Activated naive CD8-positive, alpha-beta T cell (primary cell): ENCODE results near the gene CLIC4.
"Not testable (repeated sequence)": the region's sequence is repeated elsewhere in the genome, so short reads cannot be mapped to it uniquely, and the experiment has no call there.

Experiments used
- H3K27ac Mint-ChIP-seq: one replicate; pipeline ENCODE4 v1.8.0; 2021; ENCODE audit warnings: mixed read lengths
- H3K27me3 Mint-ChIP-seq: one replicate; pipeline ENCODE4 v1.8.0; 2021; ENCODE audit warnings: mixed read lengths
- H3K36me3 Mint-ChIP-seq: one replicate; pipeline ENCODE4 v1.8.0; 2021; ENCODE audit warnings: mixed read lengths
- H3K4me1 Mint-ChIP-seq: one replicate; pipeline ENCODE4 v1.8.0; 2021; ENCODE audit warnings: low read depth, mixed read lengths
- H3K4me3 Mint-ChIP-seq: one replicate; pipeline ENCODE4 v1.8.0; 2021; ENCODE audit warnings: mild to moderate bottlenecking, mixed read lengths
- H3K9me3 Mint-ChIP-seq: one replicate; pipeline ENCODE4 v1.8.0; 2021; ENCODE audit warnings: low read depth, mixed read lengths

The CLIC4 gene

DNA sequence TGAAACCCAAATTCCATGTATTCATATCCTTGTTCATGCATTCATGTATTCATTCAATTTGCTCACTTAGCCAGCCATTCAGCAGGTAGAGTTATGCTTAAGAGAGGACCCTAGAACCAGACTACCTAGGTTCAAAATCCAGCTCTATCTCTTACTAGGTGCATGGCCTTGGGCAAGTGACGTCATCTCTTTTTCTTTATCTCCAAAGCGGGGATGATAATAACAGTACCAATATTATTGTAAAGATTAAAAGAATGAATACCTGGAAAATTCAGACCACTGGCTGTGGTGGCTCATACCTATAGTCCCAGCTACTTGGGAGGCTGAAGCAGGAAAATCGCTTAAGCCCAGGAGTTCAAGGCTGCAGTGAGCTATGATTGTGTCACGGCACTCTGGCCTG lies 33.9 kb upstream of the CLIC4 start:
- Mint-ChIP-seq H3K27me3 (no peaks in the 10 kb centered on the region), H3K27ac (no peak overlapping the region), H3K9me3 (no peaks in the 10 kb centered on the region), H3K36me3 (no peaks in the 10 kb centered on the region), H3K4me1 (peaks cover 9% of the 10 kb centered on the region), H3K4me3 (no peak overlapping the region)

DNA sequence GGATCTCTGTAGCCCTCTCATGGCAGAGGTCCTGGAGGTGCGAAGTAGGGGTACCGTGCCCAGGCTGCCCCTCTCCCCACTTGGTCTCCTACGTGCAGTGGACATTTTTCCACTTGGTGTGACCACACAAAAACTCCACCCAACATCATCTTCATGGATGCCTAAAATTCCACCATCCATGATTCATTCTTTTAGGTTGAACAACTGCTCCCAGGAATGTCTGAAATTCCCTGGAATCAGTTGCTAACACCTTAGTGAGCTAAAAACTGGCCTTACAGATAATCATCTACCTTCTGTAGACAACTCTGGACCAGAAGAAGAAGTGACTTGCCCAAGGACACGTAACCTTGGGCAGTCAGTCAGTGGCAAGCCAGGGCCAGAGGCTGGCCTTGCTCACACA lies 32.1 kb upstream of the CLIC4 start:
- no peak overlapping the region for H3K27ac Mint-ChIP-seq
- no peak overlapping the region for H3K4me3 Mint-ChIP-seq
- H3K9me3 Mint-ChIP-seq: no peaks in the 10 kb centered on the region
- peaks cover 9% of the 10 kb centered on the region for H3K4me1 Mint-ChIP-seq
- H3K27me3 Mint-ChIP-seq: no peaks in the 10 kb centered on the region
- no peaks in the 10 kb centered on the region for H3K36me3 Mint-ChIP-seq

DNA sequence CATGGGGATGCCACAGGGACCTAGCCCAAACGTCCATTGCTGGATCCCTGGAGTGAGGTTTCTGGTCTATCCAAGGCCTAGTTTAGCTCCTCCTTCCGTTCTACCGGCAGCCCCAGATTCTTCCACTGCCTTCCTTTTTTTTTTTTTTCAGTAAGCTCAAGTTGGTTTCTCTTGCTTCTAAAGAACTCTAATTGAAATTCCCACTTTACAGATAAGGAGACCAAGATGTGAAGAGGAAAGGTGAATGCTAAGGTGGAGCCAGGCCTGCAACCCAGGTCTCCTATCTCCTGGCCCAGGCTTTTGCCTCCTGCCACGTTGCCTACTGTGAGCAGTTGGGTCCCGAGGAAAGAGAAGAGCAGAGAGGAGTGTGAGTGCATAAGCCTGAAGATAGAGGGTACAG lies 31.5 kb upstream of the CLIC4 start:
- no peak overlapping the region for H3K4me3 Mint-ChIP-seq
- peaks cover 9% of the 10 kb centered on the region for H3K4me1 Mint-ChIP-seq
- H3K9me3 Mint-ChIP-seq: no peaks in the 10 kb centered on the region
- no peaks in the 10 kb centered on the region for H3K27me3 Mint-ChIP-seq
- no peaks in the 10 kb centered on the region for H3K36me3 Mint-ChIP-seq
- no peak overlapping the region for H3K27ac Mint-ChIP-seq

GRCh38 chr1:24714859-24715520 lies 30.3 kb upstream of the CLIC4 start:
- no peaks in the 10 kb centered on the region for H3K9me3 Mint-ChIP-seq
- H3K4me3 Mint-ChIP-seq: no peak overlapping the region
- no peaks in the 10 kb centered on the region for H3K27me3 Mint-ChIP-seq
- H3K27ac Mint-ChIP-seq: no peak overlapping the region
- H3K36me3 Mint-ChIP-seq: no peaks in the 10 kb centered on the region
- peaks cover 4% of the 10 kb centered on the region for H3K4me1 Mint-ChIP-seq

DNA sequence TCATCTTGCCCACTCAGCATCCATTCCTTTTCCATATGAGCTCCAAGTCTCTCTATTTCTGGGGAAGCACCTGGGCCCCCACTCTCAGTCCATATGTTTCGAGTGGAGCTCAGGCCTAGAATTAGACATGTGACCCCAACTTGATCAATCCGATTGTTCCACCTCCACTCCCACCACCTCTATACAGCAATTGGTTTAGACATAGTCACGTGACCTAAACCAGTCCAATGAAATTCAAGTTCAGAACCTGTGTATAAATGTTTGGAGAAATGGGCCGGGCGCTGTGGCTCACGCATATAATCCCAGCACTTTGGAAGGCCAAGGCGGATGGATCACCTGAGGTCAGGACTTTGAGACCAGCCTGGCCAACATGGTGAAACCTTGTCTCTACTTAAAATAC lies 29.6 kb upstream of the CLIC4 start:
- H3K27ac Mint-ChIP-seq: no peak overlapping the region

GRCh38 chr1:24717887-24718650 lies 27.2 kb upstream of the CLIC4 start:
- Mint-ChIP-seq H3K27ac (no peak overlapping the region), H3K27me3 (no peaks in the 10 kb centered on the region), H3K9me3 (no peaks in the 10 kb centered on the region), H3K4me3 (no peak overlapping the region), H3K36me3 (no peaks in the 10 kb centered on the region), H3K4me1 (peaks cover 10% of the 10 kb centered on the region)

More for the DNA sequence above, 29.6 kb upstream of the CLIC4 start:
- H3K27me3 Mint-ChIP-seq: no peaks in the 10 kb centered on the region
- H3K4me1 Mint-ChIP-seq: no peaks in the 10 kb centered on the region
- H3K4me3 Mint-ChIP-seq: no peak overlapping the region
- no peaks in the 10 kb centered on the region for H3K36me3 Mint-ChIP-seq
- H3K9me3 Mint-ChIP-seq: no peaks in the 10 kb centered on the region

- no peaks in the 10 kb centered on the region for H3K9me3 Mint-ChIP-seq
- no peak overlapping the region for H3K4me3 Mint-ChIP-seq
- H3K27me3 Mint-ChIP-seq: no peaks in the 10 kb centered on the region
- H3K4me1 Mint-ChIP-seq: peaks cover 10% of the 10 kb centered on the region
- no peak overlapping the region for H3K27ac Mint-ChIP-seq
- H3K36me3 Mint-ChIP-seq: no peaks in the 10 kb centered on the region
Observed at GRCh38 chr1:24720152-24720551, 25.1 kb upstream of the CLIC4 start.

- H3K27me3 Mint-ChIP-seq: no peaks in the 10 kb centered on the region
- peaks cover 10% of the 10 kb centered on the region for H3K4me1 Mint-ChIP-seq
- H3K4me3 Mint-ChIP-seq: no peak overlapping the region
Observed at GRCh38 chr1:24721533-24721932, 23.7 kb upstream of the CLIC4 start.

DNA sequence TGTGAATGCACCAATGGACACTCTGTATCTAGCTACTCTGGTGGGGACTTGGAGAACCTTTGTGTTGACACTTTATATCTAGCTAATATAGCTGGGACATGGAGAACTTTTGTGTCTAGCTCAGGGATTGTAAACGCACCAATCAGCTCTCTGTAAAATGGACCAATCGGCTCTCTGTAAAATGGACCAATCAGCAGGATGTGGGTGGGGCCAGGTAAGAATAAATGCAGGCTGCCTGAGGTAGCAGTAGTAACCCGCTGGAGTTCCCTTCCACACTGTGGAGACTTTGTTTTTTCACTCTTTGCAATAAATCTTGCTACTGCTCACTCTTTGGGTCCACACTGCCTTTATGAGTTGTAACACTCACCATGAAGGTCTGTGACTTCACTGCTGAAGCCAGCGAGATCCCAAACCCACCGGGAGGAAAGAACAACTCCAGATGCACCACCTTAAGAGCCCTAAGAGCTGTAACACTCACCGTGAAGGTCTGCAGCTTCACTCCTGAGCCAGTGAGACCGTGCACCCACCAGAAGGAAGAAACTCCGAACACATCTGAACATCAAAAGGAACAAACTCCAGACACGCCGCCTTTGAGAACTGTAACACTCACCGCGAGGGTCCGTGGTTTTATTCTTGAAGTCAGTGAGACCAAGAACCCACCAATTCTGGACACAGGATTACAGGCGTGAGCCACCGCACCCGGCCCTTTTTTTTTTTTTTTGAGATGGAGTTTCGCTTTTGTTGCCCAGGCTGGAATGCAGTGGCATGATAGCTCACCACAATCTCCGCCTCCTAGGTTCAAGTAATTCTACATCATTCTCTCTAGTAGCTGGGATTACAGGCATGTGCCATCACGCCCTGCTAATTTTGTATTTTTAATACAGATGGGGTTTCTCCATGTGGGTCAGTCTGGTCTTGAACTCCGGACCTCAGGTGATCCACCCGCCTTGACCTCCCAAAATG lies 22.9 kb upstream of the CLIC4 start:
- H3K27ac Mint-ChIP-seq, H3K9me3 Mint-ChIP-seq, H3K27me3 Mint-ChIP-seq, H3K36me3 Mint-ChIP-seq: not testable (repeated sequence)
- peaks cover 10% of the 10 kb centered on the region for H3K4me1 Mint-ChIP-seq
- H3K4me3 Mint-ChIP-seq: peak overlapping the region; percentile 82

More at GRCh38 chr1:24721533-24721932, 23.7 kb upstream of the CLIC4 start:
- H3K36me3 Mint-ChIP-seq: no peaks in the 10 kb centered on the region
- H3K9me3 Mint-ChIP-seq: no peaks in the 10 kb centered on the region
- no peak overlapping the region for H3K27ac Mint-ChIP-seq

DNA sequence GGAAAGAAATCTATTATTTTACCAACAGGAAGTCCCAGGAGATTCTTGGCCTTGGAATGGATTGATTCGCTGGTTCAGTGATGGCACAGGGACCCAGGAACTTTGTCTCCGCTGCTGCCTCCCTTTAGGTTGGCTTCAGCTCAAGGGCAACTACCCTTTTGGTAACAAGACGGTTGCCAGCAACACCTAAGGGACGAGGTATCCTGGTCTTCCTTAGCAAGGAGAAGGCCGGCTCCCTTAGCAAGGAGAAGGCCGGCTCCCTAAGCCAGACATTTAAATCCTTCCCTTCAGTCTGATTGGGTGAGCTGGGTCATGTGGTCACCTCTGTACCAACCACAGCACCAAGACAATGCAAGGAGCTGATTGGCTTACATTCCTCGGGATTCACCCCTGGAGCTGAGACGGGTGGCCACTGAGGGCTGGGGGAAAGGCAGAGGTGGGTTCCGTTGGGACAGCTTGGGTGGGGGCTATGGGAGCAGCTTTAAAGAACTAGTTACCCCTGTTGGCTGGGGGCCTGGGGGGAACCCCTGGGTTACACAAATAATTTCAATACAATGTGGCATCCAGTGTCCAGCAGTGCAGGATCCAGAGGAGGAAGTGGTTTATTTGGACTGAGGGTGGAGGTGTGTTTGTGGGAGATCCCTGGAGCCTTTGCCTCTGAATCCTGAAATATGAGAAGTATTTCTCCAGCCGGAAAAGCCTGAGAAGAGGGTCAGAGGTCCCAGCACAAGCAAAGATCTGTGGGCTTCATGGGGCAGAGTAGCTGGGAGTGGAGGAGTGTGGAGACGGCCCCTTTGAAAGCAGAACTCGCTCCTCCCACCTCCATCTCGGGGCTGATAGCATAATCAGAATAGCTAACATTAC lies 20.7 kb upstream of the CLIC4 start:
- Mint-ChIP-seq H3K9me3 (no peaks in the 10 kb centered on the region), H3K4me3 (no peak overlapping the region), H3K27ac (no peak overlapping the region), H3K36me3 (no peaks in the 10 kb centered on the region), H3K27me3 (no peaks in the 10 kb centered on the region), H3K4me1 (peaks cover 10% of the 10 kb centered on the region)

DNA sequence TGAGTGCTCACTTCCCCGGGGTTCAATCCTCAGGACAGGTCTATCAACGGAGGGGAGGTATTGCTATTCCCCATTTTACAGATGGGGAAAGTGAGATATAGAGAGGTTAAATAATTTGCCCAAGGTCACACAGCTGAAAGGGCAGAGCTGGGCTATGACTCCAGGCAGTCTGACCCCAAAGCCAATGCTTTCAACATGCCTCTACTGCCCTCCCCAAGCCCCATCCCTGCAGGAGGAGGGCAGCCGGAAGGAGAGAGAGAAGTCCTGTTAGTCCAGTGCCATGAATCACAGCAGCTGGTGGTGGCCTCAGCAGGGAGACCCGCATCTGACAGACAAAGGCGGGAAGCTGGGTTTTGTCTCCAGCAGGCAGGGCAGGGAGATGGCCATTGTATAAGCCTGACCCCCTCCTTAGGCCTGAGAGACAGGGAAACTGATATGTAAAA lies 20.0 kb upstream of the CLIC4 start:
- no peak overlapping the region for H3K4me3 Mint-ChIP-seq
- no peaks in the 10 kb centered on the region for H3K27me3 Mint-ChIP-seq
- H3K36me3 Mint-ChIP-seq: no peaks in the 10 kb centered on the region
- no peaks in the 10 kb centered on the region for H3K9me3 Mint-ChIP-seq
- no peak overlapping the region for H3K27ac Mint-ChIP-seq
- peaks cover 10% of the 10 kb centered on the region for H3K4me1 Mint-ChIP-seq

DNA sequence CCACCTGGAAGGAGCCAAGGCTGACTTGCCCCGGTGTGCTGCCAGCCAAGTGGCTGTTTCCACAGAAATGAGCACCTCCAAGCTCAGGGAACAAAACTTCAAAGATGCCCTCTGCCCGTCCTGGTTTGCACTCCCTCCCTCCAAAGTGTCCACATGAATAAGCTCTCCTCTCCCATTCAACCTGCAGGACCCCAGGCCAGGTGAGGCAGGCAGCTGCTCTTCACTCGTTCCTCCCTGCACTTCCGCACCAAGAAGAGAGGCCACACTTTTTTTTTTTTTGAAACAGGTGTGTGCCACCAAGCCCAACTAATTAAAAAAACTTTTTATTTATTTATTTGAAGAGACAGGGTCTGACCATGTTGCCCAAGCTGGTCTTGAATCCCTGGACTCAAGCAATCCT lies 18.5 kb upstream of the CLIC4 start:
- H3K4me3 Mint-ChIP-seq: no peak overlapping the region
- H3K27ac Mint-ChIP-seq: no peak overlapping the region
- no peaks in the 10 kb centered on the region for H3K36me3 Mint-ChIP-seq
- H3K27me3 Mint-ChIP-seq: no peaks in the 10 kb centered on the region
- no peaks in the 10 kb centered on the region for H3K9me3 Mint-ChIP-seq
- H3K4me1 Mint-ChIP-seq: peaks cover 10% of the 10 kb centered on the region

- no peak overlapping the region for H3K4me3 Mint-ChIP-seq
- H3K9me3 Mint-ChIP-seq: no peaks in the 10 kb centered on the region
- peaks cover 3% of the 10 kb centered on the region for H3K4me1 Mint-ChIP-seq
- H3K27ac Mint-ChIP-seq: no peak overlapping the region
- no peaks in the 10 kb centered on the region for H3K36me3 Mint-ChIP-seq
- no peaks in the 10 kb centered on the region for H3K27me3 Mint-ChIP-seq
Observed at GRCh38 chr1:24727501-24728216, 17.6 kb upstream of the CLIC4 start.

GRCh38 chr1:24728982-24729381 lies 16.3 kb upstream of the CLIC4 start:
- Mint-ChIP-seq H3K9me3 (no peaks in the 10 kb centered on the region), H3K4me1 (no peaks in the 10 kb centered on the region), H3K4me3 (no peak overlapping the region), H3K27ac (no peak overlapping the region), H3K27me3 (no peaks in the 10 kb centered on the region), H3K36me3 (no peaks in the 10 kb centered on the region)
